Activated T-helper 9 cell treated with anti-CD3 and anti-CD28 coated beads, Interleukin-2, amount 50 U/mL, for 16 hours (primary cell): Measurements from ENCODE around the gene MACROD2.

Experiments used
- DNase-seq: peaks from one replicate; pipeline ENCODE4 v3.0.0-alpha.2; 2020; ENCODE audit warnings: low read depth

Gene MACROD2

DNA sequence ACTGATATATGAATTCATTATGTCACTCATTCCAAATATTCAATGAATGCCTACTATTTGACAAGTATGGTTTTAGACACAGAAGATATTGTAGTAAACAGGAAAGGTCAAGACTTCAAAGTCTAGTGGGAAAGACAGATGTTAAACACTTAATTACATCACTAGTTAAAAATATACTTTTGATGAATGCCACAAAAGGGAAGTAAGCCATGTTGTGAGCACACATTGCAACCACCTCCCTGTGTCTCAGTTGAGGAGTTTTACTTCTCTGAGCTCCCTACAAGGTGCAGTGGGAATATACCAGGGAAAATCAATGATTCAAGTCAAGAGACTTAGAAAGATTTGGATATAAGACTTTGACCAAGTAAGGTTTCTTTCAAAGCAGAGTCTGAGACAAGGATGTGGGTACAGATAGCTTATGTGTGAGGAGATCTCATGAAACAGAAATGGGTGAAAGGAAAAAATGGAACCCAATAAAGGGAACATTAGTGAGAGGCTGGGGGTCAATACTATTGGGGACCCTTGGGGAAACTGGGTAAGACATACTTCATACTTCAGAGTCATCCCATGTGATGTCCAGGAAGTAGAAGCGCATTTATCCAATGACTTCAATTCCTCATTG is 2074.2 kb downstream of the MACROD2 start:
- DNase-seq, result no peak

DNA sequence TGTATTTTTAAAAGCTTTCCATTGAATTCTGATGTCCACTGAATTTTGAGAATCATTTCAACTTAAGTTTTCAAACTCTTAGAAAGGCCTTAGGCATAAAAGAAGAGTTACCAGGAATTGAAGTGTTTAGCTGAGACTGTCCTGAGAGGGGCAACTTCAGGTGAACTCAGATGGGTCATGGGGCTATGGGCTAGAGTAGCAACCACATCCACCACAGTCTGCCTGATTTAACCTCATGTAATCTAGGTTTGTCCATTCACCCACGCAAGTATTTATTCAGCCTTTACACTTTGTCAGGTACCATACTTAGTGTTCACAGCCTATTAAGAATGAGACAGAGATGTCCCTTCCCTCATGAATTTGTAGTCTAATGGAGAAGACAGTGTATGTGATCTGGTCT is 2076.9 kb downstream of the MACROD2 start:
- no peak for DNase-seq

DNA sequence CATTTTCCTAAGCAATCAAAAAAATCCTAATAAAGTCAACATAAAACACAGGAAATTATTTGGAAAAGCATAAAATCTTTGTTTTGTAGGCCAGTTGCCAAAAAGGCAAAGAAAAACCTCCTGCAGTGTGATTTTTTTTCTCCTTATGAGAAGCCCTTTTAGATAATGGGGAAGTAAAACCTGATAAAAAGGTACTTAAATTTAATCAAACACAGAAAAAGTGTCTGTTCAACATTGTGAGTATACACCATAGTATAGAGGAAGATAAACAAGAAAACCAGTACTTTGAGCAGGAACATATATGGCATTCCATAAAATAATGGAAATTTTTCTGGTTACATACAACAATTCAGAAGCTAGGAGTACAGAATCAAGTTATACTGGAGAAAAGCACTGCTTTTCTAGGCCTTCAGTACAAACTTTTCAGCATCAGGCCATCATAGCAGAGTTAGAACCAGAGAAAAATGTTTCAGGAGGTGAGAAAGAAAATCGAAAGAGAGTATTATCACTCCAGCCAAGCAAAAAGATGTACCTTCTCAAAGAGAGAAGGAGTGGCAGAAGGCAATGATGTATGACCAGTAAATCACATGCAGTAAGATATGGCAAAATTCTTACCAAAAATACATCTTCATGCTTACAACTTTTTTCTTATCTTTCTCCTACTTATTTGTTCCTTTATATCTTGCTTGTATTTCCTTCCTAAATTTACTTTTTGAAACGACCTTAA is 2083.0 kb downstream of the MACROD2 start:
- no peak for DNase-seq

DNA sequence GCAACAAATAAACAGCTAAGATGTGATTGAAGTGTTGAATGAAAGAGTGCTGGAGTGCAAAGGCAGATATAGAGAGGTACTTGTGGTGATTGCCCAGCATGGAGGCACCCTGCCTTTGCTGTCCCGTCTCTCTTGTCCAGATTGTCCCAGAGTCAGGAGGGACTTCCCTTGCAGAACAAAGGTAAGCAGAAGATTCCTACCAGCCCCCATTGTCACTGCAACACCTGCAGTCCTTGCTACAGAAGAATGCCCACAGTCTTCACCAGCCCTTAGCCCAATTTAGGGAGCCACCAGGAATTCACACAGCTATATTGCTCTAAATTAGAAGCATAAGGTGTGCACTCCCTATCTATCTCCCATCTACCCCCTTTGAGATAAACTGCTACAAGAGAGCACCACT is 2086.1 kb downstream of the MACROD2 start:
- no peak for DNase-seq

DNA sequence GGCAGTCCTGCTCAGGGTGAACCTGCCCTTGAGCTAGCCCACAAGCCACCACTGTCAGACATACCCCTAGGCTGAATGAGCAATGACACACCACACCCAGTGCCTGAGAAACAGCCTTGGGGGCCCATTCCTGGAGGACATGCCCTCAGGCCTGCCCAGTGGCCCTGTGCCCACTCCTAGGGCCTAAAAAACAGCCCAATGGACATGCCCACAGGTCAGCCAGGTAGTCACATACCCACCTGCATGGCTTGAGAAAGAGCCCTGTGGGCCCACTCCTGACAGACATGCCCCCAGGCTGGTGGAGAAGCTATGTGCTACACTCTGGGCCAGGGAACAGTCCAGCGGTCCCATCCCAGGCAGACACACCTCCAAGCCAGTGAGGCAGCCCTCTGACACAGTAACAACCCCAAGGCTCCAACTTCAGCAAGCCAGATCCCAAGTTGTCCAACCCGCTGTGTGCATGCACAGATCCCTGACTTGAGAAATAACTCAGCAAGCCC is 2086.8 kb downstream of the MACROD2 start:
- DNase-seq, result no peak

DNA sequence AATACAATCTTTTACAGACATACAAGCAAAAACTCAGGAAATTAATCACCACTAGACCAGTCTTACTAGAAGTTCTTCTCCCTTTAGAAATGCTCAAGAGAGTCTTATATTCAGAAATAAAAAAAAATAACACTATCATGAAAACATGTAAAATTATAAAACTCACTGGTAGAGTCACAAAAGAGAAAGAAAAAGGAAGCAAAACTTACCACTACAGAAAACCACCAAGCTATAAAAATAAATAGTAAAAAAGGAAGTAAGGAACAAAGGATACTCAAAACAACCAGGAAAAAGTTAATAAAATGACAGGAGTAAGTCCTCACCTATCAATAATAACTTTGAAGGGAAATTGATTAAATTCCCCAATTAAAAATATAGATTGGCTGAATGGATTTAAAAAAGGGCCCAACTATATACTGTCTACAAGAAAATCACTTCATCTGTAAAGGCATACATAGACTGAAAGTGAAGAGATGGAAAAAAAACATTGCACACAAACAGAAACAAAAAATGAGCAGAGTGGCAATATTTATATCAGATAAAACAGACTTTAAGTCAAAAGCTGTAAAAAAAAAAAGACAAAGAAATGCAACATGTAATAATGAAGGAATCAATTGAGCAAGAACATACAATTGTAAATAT is 2088.4 kb downstream of the MACROD2 start:
- no peak for DNase-seq

DNA sequence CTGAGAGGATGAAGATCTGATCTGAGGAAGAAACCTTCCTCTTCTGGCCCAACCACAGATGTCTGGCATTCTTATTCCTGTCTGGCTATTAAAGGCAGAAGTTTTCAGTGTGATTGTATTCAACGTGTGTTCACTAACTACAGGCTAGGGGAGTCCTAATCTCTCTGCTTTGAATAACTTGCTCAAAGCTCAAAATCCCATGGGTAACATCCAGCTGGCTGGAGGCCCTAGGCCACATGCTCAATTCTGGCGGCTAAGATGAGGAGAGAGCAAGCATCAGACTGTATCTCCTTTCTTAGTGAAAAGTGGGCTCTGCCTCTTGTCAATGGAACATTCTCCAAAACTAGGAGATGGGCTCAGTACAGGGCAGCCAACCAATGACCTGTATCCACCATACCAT is 2099.9 kb downstream of the MACROD2 start:
- no peak for DNase-seq

DNA sequence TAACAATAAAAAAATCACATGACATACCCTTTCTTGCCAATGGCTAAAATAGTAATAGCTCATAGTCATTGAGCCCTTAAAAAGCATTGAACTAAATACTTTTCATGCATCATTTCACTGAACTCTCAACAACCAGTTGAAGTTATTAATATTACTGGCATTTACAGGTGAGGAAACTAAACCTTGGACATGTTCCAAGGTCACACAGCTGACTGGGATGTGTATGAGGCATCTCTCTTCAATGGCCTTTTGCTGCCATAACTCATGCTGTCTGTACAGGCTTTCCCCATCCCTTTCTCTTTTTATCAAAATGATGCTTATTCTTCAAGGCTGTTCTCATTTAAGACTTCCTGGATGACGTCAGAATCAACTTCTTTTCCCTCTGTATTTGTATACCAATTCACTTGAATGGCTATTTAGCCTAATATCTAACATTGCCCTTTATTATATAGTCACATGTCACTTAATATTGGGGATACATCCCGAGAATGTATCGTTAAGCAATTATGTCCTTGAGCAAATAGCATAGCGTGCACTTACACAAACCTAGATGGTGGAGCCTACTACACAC is 2101.5 kb downstream of the MACROD2 start:
- DNase-seq, result no peak

DNA sequence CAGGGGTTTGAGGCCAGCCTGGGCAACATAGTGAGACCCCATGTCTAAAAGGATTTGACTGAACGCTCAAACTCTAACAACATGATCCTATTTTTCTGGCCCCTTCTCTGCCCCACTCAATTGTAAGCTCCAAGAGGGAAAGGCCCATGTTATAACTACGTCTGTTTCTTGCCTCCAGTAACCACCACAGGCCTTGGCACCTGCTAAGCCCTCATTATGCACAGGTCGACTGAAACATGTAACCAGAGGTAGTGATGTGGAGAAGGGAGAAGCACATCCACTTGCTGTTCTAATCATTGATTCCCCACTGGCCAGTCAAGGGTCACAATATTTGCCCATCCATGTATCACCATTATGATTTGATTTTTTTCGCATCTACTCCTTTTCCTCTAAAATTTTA is 2102.5 kb downstream of the MACROD2 start:
- DNase-seq, result no peak

DNA sequence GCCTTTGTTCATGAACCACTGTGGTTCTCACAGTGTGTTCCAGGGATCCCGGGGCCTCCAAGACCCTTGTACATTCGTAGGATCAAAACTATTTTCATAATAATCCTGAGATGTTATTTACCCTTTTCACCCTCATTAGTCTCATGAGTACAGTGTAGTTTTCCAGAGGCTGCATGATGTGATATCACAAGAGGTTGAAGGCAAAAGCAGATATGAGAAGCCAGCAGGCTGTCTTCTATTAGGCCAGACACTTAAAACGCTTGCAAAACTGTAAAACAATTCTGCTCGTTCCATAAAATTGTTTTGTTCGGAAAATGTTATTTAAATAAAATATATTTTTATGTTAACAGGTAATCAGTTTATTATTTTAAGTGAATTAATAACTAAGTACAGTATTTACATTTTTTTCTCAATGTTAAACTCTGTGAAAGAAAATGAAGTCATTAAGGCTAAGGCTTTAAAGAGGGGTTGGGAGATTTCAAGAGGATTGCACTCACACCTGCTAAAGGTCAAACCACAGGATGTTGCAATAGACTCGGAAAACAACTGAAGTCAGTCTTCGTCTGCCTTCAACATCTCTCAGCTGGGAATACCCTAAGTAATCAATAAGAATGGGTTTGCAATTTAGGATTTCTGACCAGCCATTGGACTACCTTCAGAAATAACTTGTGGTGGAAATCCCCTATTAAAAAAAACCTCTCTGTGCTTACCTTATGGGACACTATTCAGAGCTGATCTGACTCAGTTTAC is 2103.7 kb downstream of the MACROD2 start:
- DNase-seq, result no peak

DNA sequence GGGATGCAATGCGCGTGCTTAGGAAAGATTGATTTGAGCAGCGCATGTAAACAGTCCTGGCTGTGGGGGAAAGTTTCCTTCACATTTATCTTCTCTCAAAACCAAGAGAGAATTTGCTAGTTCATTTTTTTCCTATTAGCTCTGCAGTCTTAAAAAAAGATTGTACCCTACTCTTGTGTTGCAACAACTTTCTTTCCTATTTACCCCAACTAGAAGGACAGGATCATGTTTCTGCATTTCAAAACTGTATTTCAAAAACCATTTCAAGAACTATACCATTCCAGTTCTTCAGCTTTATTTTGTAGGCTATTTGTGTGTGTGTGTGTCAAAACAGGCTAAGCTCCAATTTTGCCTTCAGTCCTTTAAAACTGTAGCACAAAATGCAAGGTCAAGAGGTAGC is 2104.8 kb downstream of the MACROD2 start:
- no peak for DNase-seq

DNA sequence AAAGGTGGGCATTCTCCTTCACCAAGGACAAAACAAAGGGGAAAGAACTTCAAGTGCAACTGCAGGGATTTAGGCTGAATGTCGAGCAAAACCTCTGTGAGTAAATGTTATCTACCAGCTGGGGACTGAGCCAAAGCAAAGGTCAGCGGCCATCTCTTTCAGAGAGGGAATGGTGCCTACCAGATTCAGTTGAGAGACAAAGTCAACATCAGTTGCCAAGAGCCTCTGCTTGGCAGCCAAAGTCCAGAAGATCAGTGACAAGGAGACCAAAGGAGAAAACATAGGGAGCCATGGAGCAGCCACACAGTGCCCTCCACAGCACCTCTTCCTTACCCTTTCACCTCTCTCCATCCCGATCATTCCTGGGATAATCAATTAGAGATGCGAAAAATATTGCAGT is 2105.5 kb downstream of the MACROD2 start:
- DNase-seq, result no peak
